Activated CD8-positive, alpha-beta memory T cell treated with anti-CD3 and anti-CD28 coated beads for 48 hours (primary cell): ENCODE results near the gene TPRA1.
"Not testable (repeated sequence)": the region's sequence is repeated elsewhere in the genome, so short reads cannot be mapped to it uniquely, and the experiment has no call there.

Experiments used
- DNase-seq, 3 experiments: peaks; one replicate each; pipeline ENCODE4 v3.0.0-alpha.2; 2020; ENCODE audit warnings: low read depth in 2 of 3, low spot score in 2 of 3

The TPRA1 gene

DNA sequence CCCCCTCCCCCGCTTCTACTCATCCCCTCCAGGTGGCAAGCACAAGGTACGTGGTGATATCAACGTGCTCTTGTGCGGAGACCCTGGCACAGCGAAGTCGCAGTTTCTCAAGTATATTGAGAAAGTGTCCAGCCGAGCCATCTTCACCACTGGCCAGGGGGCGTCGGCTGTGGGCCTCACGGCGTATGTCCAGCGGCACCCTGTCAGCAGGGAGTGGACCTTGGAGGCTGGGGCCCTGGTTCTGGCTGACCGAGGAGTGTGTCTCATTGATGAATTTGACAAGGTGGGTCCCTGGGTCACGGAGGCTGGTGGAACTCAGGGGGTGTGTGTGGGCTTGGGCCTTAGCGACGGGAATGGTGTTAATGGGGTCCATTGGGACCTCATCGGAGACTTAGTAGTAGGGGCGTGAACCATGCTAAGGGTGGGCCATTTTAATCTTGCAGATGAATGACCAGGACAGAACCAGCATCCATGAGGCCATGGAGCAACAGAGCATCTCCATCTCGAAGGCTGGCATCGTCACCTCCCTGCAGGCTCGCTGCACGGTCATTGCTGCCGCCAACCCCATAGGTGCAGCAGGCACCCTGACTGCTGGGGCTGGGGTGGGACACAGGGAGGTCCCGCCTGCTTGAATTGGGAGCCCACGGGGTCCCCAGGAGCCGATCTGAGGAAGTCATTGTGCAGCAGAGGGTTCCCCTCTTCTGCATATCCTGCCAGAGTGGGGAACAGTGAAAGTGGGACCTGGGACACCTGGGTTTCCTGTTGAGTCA, 26.5 kb upstream of the TPRA1 start:
- DNase-seq = no peak

DNA sequence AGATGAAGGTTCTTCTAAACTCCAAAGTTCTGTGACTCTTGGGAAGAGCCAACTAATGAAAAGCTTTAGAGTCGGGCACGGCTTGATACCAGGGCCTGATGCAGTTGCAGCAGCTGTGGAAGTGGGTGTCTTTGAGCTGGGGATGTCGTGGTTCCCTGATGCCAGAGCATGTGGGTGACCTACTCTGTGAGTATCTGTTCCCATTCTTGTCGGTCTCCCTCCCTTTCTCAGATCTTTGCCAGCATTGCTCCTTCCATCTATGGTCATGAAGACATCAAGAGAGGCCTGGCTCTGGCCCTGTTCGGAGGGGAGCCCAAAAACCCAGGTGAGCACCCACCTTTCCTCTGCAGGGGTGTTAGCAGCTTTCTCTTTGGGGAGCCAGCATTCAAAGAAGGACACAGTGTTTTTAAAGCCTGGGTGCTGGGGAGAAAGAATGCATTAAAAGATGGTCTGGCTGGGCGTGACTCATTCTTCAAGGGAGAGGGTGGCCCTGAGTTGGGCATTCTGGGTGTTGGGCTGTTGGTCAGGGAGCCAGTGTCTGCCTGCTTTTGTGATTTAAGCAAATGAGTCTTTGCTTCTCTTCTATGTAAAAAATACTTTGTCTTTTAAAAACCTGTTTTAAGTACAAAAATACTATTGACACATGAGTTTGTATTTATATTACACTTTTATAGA, 25.2 kb upstream of the TPRA1 start:
- no peak for DNase-seq

DNA sequence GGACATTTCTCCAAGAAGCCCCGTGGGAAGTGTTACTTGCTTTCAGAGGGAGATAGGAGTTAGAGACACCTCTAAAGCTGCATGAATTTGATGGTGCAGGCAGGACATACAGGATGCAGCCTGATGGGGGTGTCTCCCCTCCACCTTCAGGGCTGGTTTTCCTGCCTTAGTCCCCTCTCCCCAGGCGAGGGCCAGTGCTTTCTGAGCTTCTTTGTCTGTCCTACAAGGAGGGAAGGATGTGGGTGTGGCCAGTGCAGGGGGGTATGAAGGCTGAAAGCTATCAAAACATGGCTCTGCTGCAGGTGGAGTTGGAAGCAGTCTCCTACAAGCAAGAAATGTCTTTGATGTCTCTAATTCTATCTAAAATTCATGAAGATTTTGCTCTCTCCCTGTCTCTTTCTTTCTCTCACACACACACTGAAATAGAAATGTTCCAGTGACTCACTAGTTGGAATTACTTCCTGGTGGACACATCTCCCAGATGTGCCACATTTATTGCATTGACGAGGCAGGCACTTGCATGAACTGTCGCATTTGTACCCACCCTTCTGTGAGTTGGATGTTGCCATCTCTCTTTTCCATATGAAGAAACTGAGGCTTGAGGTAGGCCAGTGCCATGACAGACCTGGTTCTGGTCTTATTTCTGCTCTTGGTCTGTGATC, 24.5 kb upstream of the TPRA1 start:
- DNase-seq = no peak

DNA sequence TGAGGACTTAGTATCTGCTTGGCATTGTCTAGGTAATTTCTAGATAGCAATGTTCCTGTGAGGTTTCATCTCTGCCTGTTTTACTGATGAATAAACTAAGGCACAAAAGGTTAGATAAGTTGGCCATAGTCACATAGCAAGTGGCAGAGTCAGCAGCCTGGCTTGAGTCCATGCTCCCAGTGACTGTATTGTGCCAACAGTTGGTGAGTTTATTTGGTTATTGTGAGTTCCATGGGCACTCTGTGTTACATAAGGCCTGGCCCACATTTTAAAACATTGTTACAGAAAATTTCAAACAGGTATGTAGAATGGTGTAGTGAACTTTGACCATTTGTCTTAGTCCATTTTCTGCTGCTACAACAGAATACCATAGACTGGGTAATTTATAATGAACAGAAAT, 22.9 kb upstream of the TPRA1 start:
- no peak for DNase-seq

- DNase-seq = no peak
Measured at GRCh38 chr3:127612966-127613365, 22.4 kb upstream of the TPRA1 start.

DNA sequence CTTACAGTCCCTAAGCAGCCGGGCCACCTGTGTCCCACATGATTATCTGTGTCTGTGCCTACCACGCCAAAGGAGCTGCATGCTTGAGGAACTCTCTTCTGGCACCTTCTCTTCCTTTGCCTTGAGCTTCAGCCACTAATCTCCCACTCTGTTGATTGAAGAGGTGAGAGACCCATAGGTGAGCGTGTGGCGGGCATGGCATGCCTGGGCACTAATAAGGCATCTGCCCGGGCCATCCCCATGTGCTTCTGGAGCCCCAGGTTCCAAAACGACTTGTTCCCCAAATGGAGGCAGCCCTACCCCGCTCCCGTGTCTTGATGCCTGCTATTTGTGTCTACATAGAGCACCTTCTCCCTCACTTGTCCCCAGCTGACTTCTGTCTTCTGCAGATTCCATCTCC, 20.7 kb upstream of the TPRA1 start:
- DNase-seq = no peak

GRCh38 chr3:127610105-127610504, 19.6 kb upstream of the TPRA1 start:
- no peak for DNase-seq

DNA sequence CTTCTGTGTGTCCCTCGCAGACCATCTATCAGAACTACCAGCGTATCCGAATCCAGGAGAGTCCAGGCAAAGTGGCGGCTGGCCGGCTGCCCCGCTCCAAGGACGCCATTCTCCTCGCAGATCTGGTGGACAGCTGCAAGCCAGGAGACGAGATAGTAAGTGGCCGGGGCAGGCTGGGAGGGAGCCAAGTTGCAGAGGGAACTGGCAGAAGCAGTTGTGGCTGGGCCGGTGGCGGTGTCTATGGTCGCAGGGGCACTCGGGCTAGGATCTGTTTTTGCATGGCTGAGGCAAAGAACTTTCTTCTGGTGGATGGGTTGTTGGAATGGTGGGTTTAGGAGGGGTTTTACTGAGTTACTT, 17.8 kb upstream of the TPRA1 start:
- DNase-seq = no peak

DNA sequence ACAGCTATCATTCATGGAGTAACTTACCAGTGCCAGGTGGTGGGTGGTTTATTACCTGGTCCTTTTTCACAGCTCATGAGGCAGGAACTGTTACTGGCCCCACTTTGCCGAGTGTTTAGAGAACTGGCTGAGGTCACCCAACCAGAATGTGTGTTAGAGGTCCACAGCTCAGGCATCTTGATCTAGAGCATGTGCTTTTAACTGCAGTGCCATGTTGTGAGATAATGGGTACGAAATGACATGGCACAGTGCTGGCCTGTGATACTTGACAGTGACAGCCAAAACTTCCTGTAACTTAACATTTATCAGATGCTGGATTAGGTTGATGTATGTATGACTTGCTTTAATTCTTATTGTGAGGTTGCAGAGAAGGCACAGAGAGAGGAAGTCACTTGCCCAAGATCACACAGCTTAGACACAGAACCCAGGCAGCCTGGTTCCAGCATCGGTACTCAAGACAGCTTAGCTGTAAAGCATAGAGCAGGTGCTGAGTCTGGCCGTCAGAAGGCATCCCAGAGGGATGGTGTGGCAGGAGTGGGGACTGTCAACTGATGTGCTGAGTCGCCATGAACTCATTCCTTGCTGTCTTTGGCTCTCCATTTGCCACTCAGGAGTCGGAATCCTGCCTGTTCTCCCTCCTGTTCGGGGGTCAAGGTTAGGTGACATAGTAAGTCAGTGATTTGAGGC, 17.3 kb upstream of the TPRA1 start:
- DNase-seq = no peak

DNA sequence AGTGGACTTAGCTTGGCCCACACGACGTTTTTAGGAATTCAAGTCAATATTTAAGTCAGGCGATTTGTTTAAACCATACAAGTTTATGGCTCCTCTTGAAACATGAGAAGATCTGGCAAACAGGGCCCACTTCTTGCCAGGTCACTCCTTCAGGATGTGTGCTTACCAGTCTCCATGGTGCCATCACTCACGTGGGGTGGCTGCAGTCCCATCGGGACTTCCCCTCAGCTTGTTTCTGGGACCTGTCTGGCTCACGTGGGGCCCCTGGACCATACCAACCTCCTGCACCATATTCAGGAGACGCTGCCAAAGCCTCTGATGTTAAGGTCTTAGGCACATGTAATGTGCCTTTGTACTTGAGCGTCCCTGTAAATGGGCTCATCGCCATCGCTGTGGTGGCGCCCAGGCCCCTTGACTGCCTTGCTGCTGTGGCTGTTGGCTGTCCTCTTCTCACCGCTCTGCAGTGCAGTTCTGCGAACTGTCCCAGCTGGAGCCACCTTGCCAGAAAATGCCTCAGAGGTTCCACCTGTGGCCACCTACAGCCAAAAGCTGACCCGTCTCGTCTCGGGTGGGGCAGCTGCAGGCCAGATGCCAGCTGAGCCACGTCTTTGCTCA, 16.6 kb upstream of the TPRA1 start:
- DNase-seq = no peak

- no peak for DNase-seq
Measured at GRCh38 chr3:127606086-127606805, 15.7 kb upstream of the TPRA1 start.

DNA sequence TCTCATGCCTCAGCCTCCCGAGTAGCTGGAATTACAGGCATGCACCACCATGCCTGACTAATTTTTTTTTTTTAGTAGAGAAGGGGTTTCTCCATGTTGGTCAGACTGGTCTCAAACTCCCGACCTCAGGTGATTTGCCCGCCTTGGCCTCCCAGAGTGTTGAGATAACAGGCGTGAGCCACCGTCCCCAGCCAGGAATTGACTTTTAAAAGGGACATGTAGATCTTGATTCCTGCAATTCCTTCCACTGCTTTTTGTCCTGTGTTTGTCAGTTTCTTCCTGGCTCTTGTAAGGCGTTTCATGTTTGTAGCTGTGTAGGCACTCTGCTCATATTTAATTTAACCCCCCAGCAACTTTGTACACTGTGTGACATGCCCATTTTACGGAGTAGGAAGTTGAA, 15.0 kb upstream of the TPRA1 start:
- DNase-seq = not testable (repeated sequence)

- no peak for DNase-seq
Measured at GRCh38 chr3:127604546-127605165, 14.1 kb upstream of the TPRA1 start.

- DNase-seq = no peak
Measured at GRCh38 chr3:127604035-127604434, 13.5 kb upstream of the TPRA1 start.

GRCh38 chr3:127600749-127601456, 10.4 kb upstream of the TPRA1 start:
- no peak for DNase-seq

DNA sequence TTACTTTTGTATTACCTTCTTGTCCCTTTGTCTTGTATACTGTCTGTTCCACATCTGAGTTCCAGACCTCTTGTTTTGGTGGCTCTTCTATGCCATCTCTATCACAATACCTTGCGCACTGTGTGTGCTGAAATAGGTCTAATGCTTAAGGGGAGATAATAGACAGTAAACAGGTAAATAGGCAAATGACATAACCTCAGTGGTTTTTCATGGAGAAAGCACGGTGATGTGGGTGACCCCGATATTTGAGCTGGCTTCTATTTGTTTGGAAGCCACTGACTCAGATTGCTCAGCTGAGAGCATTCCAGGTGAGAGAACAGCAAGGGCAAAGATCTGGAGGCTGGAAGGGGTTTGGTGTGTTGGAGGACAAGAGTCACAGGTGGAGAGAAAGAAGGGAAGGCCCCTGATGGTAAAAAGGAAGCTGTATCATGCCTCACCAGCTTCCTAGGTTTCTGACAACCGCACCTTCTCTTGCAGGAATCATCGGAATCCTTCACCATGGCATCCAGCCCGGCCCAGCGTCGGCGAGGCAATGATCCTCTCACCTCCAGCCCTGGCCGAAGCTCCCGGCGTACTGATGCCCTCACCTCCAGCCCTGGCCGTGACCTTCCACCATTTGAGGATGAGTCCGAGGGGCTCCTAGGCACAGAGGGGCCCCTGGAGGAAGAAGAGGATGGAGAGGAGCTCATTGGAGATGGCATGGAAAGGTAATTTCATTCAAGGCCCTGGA, 8.5 kb upstream of the TPRA1 start:
- no peak for DNase-seq

DNA sequence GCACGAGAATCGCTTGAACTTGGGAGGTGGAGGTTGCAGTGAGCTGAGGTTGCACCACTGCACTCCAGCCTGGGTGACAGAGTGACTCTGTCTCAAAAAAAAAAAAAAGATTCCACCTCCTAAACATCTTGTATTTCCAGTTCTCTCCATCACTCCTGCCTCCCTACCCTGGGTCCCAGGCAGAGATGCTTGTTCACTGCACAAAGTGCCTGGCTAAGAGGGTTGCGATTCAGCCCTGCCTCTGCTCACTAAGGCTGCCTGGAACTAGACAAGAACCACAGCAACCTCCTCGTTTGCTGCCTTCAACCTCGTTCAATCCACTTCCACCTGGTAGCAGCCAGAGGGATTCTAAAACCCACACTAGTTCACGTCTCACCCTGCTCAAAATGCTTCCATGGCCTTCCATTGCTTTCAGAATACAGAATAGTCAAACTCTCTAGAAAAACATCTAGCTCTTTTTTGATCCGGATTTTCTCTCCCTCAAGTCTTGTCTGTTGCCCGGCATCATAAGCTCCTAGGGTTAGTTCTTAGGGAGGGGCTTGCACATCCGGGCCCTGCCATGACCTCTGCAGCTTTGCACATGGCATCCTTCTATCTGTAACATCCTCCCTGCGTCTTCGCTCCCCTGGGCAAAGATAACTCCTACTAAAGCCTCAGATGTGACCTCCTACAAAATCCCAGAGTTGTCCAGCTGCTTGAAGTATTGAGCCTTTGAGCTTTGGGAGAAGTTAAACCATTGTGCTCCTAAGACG, 6.7 kb upstream of the TPRA1 start:
- DNase-seq = no peak

GRCh38 chr3:127595303-127595702, 4.8 kb upstream of the TPRA1 start:
- DNase-seq = no peak
